ENCODE data around the gene DENND2D.

The DENND2D gene, protein sequence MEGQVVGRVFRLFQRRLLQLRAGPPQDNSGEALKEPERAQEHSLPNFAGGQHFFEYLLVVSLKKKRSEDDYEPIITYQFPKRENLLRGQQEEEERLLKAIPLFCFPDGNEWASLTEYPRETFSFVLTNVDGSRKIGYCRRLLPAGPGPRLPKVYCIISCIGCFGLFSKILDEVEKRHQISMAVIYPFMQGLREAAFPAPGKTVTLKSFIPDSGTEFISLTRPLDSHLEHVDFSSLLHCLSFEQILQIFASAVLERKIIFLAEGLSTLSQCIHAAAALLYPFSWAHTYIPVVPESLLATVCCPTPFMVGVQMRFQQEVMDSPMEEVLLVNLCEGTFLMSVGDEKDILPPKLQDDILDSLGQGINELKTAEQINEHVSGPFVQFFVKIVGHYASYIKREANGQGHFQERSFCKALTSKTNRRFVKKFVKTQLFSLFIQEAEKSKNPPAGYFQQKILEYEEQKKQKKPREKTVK

DNA sequence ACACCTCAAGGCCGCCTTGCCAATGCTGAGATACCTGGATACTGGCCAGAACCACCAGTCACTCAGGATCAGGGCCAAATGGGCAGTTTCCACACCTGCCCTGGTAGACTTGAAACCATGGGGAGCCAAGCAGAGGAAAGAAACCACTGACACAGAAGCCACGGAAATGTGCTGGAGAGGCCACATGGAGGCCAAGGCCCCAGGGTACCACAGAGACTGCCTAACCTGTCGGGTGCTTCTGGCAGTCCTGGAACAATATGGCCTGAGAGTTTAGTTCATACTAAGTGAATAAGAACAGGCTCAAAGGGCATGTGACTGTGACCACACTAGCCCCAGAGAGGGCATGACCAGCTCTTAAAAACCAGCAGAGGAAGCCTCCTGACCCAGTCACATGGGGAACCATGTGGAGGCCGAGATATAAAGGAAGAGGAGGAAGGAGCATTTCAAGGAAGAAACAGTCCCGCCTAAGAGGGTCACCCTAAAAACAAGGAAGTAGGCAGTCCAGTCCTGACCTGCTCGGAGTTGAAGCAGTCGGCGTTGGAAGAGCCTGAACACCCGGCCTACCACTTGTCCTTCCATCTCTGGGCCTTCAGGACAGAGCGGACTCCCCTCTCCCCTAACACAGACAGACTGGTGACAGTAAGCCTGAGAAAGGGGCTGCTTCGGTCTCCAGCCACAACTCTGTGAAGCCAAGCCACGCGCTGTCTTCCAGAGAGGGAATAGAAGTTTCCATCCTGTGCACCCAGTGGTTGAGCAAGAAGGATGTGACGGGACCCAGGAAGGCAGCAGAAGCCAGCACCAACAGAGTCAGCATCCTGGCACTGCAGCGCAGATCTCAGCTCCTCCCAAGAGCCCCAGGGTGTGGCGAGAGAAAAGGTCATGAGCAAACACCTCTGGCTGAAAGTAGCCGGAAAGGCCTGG, at the start of gene DENND2D:
TSS of gene DENND2D (minus strand) at position 766 of the 921 bp plus-strand sequence. CDS start at position 579, 187 bp downstream.
- H3K36me3 ChIP-seq (ENCODE audit: insufficient read depth, low read length) = no peaks in the 10 kb centered on the region
- H3K9ac ChIP-seq (ENCODE audit: low read depth, low read length) = no peak within 1 kb of the TSS
- H3K9me3 ChIP-seq (ENCODE audit: control insufficient read depth, insufficient read depth, low read length) = no peaks in the 10 kb centered on the region
- H3K4me1 ChIP-seq (ENCODE audit: insufficient read depth, low read length) = no peaks in the 10 kb centered on the region

DNA sequence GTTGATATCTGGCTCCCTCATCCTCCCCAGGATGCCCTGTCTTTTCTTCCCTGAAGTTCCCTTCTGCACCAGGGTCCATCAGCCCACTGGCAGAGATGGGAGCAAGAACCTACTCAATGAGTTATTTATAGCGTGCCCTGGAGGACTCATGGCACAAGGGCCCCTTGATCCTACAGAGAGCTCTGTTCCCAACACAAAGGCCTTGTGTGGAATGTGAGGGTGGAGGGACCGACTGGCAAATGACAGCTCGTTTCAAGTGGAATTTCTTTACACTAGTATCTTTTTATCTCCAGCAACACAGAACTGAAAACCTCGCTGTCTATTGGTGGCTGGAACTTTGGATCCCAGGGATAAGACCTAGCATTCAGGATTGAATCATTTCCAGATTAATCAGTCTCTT, 49.5 kb upstream of the DENND2D start:
- H3K4me1 ChIP-seq (ENCODE audit: insufficient read depth, low read length) = no peaks in the 10 kb centered on the region
- no peaks in the 10 kb centered on the region for H3K9me3 ChIP-seq (ENCODE audit: control insufficient read depth, insufficient read depth, low read length)
- H3K9ac ChIP-seq (ENCODE audit: low read depth, low read length) = no peak overlapping the region
- H3K36me3 ChIP-seq (ENCODE audit: insufficient read depth, low read length) = no peaks in the 10 kb centered on the region

DNA sequence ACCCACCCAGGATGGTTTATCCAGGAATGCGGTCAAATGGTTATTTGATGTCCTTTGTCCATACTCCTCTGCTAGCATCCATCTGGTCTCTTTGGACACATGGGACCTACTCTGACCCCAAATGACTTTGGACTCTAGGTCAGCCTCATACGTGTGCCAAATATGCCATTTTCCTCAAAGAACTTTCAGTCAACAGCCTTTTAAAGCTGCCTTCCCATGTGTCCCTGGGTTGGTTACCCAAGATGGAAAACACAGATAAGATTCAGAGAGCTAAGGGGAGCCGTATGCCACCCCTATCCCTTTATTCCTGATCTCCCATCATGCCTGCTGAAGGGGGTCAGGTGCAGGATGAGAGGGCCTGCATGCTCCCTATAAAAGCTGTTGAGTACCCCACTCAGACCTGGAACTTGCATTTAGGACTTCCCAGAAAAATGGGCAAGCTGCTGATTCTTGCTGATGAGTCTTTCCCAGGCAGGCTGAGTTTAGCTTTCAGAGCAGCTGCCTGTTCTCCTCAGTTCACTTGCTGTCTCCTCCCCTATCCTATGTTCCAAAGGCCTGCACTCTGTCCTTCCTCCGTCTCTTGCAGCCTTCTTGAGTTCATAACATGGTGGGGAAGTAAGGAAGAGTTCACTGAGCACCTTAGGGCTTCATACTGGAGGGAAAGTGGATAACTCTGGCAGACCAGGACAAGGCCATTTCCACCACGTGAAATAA, 46.8 kb upstream of the DENND2D start:
- Histone ChIP-seq H3K9me3 (ENCODE audit: control insufficient read depth, insufficient read depth, low read length) (no peaks in the 10 kb centered on the region), H3K4me1 (ENCODE audit: insufficient read depth, low read length) (no peaks in the 10 kb centered on the region), H3K9ac (ENCODE audit: low read depth, low read length) (no peak overlapping the region), H3K36me3 (ENCODE audit: insufficient read depth, low read length) (no peaks in the 10 kb centered on the region)

DNA sequence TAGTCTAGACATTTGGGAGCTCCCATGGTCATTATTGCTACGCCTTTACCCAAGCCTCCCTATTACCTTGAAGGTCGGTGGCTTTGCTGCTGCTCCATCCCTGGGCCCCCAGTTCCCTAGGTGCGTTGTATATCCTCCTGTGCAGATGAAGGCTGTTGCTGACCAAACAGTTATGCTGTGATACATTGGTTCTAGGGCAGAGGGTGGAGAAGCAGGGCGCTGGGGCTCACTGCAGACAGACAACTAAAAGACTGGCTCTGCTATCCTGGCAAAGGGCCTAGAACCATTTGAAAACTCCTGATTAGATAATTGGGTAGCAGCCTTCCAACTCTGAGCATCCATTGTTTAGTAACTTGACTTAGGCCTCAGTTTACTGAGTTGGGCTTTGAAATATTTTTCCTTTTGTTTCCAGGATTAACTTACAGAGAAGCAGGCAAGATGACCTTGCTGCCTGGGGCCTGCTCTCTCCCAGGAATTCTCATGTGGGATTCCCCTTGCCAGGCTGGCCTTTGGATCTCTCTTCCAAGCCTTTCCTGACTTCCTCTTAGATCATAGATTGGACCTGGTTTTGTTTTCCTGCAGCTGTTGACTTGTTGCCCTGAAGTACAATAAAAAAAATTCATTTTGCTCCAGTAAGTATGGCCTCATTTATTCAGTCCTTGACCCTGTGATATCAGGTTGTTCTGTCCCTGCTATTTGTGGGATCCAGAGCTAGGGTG, 42.5 kb upstream of the DENND2D start:
- H3K36me3 ChIP-seq (ENCODE audit: insufficient read depth, low read length) = no peaks in the 10 kb centered on the region
- H3K9ac ChIP-seq (ENCODE audit: low read depth, low read length) = no peak overlapping the region
- H3K4me1 ChIP-seq (ENCODE audit: insufficient read depth, low read length) = no peaks in the 10 kb centered on the region
- H3K9me3 ChIP-seq (ENCODE audit: control insufficient read depth, insufficient read depth, low read length) = no peaks in the 10 kb centered on the region

DNA sequence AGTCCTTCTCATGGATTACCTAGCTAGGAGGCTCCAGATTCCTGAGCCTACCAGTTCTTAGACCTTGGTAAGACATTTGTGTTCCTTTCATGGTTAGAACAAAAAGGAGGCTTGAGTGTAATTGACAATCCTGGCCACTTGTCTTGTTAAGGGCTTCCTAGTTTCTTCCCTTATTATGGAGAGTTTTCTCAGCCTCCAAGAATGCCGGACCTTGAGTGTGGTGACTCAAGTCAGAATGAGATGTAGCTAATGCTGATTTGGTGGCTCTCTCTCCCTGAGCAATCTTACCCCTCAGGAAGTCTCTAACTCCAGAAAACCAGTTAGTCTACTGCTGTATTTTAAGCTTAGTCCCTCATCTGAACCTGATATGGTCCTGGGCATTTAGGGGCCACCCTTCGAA, 41.4 kb upstream of the DENND2D start:
- Histone ChIP-seq H3K36me3 (ENCODE audit: insufficient read depth, low read length) (no peaks in the 10 kb centered on the region), H3K9ac (ENCODE audit: low read depth, low read length) (no peak overlapping the region), H3K4me1 (ENCODE audit: insufficient read depth, low read length) (no peaks in the 10 kb centered on the region), H3K9me3 (ENCODE audit: control insufficient read depth, insufficient read depth, low read length) (no peaks in the 10 kb centered on the region)

DNA sequence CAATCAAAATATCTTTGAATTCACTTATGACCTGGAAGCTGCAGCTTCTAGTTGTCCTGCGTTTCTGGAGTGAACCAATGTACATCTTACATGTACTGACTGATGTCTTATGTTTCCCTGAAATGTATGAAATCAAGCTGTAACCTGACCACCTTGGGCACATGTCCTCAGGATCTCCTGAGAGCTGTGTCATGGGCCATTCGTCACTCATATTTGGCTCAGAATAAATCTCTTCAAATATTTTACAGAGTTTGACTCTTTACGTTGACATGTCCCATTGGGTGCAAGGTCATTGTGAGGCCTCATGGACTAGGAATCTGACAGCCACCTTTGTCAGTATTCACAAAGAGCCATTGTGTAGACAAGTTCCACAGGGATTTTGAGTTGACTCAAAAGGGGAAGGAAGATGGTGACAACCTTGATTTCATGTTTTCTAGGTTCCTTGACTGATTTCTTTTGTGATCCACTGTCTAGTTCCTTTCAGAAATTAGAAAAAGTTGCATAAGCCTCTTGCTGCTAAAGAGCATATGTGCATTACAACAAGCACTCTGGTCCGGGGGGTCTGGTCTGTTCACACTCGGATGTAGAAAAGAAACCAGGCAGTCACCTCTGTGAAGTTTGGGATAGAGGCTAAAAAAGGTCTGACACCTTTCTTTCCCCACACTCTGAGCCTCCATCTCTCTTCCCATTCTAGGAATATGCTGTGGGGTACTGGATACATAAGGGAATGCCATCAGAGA, 37.8 kb upstream of the DENND2D start:
- H3K4me1 ChIP-seq (ENCODE audit: insufficient read depth, low read length) = no peaks in the 10 kb centered on the region
- H3K36me3 ChIP-seq (ENCODE audit: insufficient read depth, low read length) = no peaks in the 10 kb centered on the region
- H3K9ac ChIP-seq (ENCODE audit: low read depth, low read length) = no peak overlapping the region
- no peaks in the 10 kb centered on the region for H3K9me3 ChIP-seq (ENCODE audit: control insufficient read depth, insufficient read depth, low read length)

DNA sequence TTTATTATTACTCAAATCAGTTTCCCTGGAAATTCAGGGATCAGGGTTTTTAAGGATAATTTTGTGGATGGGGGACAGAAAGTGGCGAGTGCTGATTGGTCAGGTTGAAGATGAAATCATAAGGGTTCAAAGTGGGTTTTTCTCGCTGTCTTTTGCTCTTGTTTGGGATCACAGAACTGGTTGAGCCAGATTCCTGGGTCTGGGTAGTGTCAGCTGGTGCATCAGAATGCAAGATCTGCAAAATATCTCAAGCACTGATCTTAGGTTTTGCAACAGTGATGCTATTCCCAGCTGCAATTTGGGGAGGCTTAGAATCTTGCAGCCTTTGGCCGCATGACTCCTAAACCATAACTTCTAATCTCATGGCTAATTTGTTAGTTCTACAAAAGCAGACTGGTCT, 36.4 kb upstream of the DENND2D start:
- no peaks in the 10 kb centered on the region for H3K9me3 ChIP-seq (ENCODE audit: control insufficient read depth, insufficient read depth, low read length)
- H3K4me1 ChIP-seq (ENCODE audit: insufficient read depth, low read length) = no peaks in the 10 kb centered on the region
- no peak overlapping the region for H3K9ac ChIP-seq (ENCODE audit: low read depth, low read length)
- no peaks in the 10 kb centered on the region for H3K36me3 ChIP-seq (ENCODE audit: insufficient read depth, low read length)

DNA sequence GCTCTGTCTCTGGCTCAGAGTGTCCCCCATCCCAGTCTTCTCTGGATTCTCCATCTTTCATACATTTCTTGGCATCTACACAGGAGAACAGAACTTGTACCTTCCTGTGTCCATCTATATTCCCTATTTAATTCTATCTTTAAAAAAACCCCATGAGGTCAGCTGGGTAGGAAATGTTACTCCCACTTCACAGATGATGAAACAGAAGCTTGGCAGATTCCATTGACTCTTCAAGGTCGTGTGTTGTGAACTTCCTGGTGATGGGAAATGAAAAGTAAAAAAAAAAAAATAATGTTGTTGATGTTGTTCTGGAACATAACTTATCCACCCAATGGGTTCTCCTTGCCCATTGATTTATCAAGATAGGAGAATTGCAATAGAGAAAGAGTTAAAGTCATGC, 35.9 kb upstream of the DENND2D start:
- H3K9me3 ChIP-seq (ENCODE audit: control insufficient read depth, insufficient read depth, low read length) = no peaks in the 10 kb centered on the region
- H3K36me3 ChIP-seq (ENCODE audit: insufficient read depth, low read length) = no peaks in the 10 kb centered on the region
- H3K4me1 ChIP-seq (ENCODE audit: insufficient read depth, low read length) = no peaks in the 10 kb centered on the region
- no peak overlapping the region for H3K9ac ChIP-seq (ENCODE audit: low read depth, low read length)

DNA sequence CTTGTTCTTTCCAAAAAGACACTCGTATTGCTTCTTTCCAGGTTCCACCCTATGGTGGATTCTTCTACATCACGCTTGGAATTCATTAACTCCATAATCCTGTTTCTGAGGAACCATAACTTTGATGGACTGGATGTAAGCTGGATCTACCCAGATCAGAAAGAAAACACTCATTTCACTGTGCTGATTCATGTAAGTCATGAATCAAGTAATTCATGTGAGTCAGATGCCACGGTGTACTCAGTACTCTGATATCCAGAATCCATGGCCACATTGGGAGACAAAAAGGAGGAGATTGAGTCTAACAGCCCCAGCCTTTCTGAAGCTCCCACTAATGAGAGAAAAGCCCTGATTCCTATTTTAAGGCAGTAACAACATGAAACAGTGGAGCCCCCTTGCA, 34.4 kb upstream of the DENND2D start:
- no peaks in the 10 kb centered on the region for H3K36me3 ChIP-seq (ENCODE audit: insufficient read depth, low read length)

DNA sequence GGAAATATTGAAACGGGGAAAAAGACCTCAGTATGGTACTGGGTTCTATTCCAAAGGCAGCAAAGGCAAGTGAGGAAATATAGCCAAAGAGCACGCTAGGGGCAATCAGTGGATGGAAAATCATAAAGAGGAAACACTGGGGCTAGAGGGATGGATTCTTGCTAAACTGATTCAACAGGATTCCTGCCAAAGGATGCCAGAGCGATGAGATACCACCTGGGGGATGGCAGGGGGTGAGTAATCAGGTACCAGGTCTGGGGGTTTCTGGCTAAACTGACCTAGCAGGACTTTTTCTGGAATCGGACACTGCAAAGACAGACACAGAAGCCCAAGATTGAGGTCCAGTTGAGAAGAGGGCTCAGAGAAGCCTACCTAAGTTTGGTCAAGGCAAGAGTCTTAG, 33.8 kb upstream of the DENND2D start:
- Histone ChIP-seq H3K36me3 (ENCODE audit: insufficient read depth, low read length) (no peaks in the 10 kb centered on the region), H3K4me1 (ENCODE audit: insufficient read depth, low read length) (no peaks in the 10 kb centered on the region), H3K9me3 (ENCODE audit: control insufficient read depth, insufficient read depth, low read length) (no peaks in the 10 kb centered on the region), H3K9ac (ENCODE audit: low read depth, low read length) (no peak overlapping the region)

More for the DNA sequence above, 34.4 kb upstream of the DENND2D start:
- Histone ChIP-seq H3K4me1 (ENCODE audit: insufficient read depth, low read length) (no peaks in the 10 kb centered on the region), H3K9me3 (ENCODE audit: control insufficient read depth, insufficient read depth, low read length) (no peaks in the 10 kb centered on the region), H3K9ac (ENCODE audit: low read depth, low read length) (no peak overlapping the region)

DNA sequence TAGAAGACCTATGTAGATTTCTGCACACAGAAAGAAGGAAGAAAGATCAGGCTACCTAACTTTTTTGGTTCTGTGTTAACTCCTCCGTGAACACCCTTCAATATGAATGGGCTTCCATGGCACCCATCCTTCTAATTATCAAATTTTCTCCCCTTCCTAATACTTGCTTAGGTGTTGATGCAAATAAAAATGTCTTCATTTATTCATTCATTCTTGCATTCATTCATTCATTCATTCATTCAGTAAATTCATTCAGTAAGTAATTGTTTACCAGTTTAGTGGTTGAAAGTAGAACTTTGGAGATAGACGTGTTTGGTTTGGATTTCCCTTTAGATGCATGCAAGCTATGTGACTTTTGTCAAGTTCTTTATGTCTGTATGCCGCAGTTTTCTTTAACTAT, 31.7 kb upstream of the DENND2D start:
- H3K36me3 ChIP-seq (ENCODE audit: insufficient read depth, low read length) = no peaks in the 10 kb centered on the region
- no peaks in the 10 kb centered on the region for H3K9me3 ChIP-seq (ENCODE audit: control insufficient read depth, insufficient read depth, low read length)
- H3K9ac ChIP-seq (ENCODE audit: low read depth, low read length) = no peak overlapping the region
- no peaks in the 10 kb centered on the region for H3K4me1 ChIP-seq (ENCODE audit: insufficient read depth, low read length)

DNA sequence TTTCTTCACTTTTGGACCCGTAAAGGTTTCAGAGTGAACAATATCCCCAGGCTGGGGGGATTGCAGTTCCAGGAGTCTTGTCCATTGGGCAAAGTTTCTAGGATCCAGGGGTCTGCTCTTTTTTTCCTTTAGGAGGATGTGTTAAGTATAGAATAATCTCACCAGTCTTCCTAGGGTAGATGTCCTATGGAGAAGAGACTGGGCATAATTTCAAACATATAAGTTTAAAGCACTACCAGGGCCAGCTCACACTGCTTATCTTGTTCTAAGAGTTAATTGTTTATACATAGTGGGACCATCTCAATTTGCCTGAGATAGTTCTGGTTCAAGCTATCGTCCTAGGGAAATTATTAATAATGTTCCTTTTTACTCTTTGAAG, 28.3 kb upstream of the DENND2D start:
- no peak overlapping the region for H3K9ac ChIP-seq (ENCODE audit: low read depth, low read length)
- peaks cover 4% of the 10 kb centered on the region; the same call in 1 of the 2 replicates for H3K4me1 ChIP-seq (ENCODE audit: insufficient read depth, low read length)
- no peaks in the 10 kb centered on the region for H3K9me3 ChIP-seq (ENCODE audit: control insufficient read depth, insufficient read depth, low read length)
- no peaks in the 10 kb centered on the region for H3K36me3 ChIP-seq (ENCODE audit: insufficient read depth, low read length)
